HL-60 (cell line): Measurements from ENCODE around the gene NUTM2E.
"Not testable (repeated sequence)": the region's sequence is repeated elsewhere in the genome, so short reads cannot be mapped to it uniquely, and the experiment has no call there.

Experiments
- GABPA ChIP-seq: IDR thresholded peaks from 2 replicates; pipeline ENCODE4 v1.6.1; 2012; ENCODE audit warnings: low read depth
- POLR2AphosphoS5 ChIP-seq: IDR thresholded peaks from 2 replicates; pipeline ENCODE4 v1.6.1; 2012; ENCODE audit warnings: low read depth
- REST ChIP-seq: IDR thresholded peaks from 2 replicates; pipeline ENCODE4 v1.6.1; 2012; ENCODE audit warnings: low read depth; ENCODE audit not compliant: insufficient replicate concordance
- SPI1 ChIP-seq: IDR thresholded peaks from 2 replicates; pipeline ENCODE4 v1.6.1; 2012; ENCODE audit warnings: low read depth, mild to moderate bottlenecking, borderline replicate concordance
- TF ChIP-seq, protein P1 (sequence below): IDR thresholded peaks from one replicate; pipeline ENCODE4 v1.5.1; 2011; ENCODE audit warnings: low read length, control low read depth, inconsistent platforms; ENCODE audit not compliant: insufficient read depth

GRCh38 chr10:79825587-79826011 lies 940 bp upstream of the NUTM2E start:
- not testable (repeated sequence) for TF ChIP-seq POLR2AphosphoS5, GABPA, REST, SPI1
- TF ChIP-seq, protein P1, sequence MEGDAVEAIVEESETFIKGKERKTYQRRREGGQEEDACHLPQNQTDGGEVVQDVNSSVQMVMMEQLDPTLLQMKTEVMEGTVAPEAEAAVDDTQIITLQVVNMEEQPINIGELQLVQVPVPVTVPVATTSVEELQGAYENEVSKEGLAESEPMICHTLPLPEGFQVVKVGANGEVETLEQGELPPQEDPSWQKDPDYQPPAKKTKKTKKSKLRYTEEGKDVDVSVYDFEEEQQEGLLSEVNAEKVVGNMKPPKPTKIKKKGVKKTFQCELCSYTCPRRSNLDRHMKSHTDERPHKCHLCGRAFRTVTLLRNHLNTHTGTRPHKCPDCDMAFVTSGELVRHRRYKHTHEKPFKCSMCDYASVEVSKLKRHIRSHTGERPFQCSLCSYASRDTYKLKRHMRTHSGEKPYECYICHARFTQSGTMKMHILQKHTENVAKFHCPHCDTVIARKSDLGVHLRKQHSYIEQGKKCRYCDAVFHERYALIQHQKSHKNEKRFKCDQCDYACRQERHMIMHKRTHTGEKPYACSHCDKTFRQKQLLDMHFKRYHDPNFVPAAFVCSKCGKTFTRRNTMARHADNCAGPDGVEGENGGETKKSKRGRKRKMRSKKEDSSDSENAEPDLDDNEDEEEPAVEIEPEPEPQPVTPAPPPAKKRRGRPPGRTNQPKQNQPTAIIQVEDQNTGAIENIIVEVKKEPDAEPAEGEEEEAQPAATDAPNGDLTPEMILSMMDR: not testable (repeated sequence)
